Aorta (tissue), 5 donors: ENCODE results near the gene KSR2. TPM values are rescaled to one million over a fixed set of nuclear protein-coding genes. Genes with fewer than 3 reads are reported as not detected.

ENCODE experiments used
- ATAC-seq: fragments of 200-7000 bp; cut with Tn5 transposase; one replicate; pipeline ENCODE4 v1.9.1; 2022; ENCODE audit warnings: moderate library complexity; ENCODE audit not compliant: low FRiP score
- DNase-seq, 2 donors: peaks; one replicate each; pipeline ENCODE4 v3.0.0-alpha.2; 2020
- H3K27ac ChIP-seq, 2 donors: one replicate each; pipeline ENCODE4 v1.5.1; 2013; ENCODE audit warnings: low read length in 2 of 2, mild to moderate bottlenecking in 2 of 2, moderate library complexity in 2 of 2, control low read depth in 1 of 2, inconsistent platforms in 1 of 2, low read depth in 1 of 2
- H3K27me3 ChIP-seq, 2 donors: one replicate each; pipeline ENCODE4 v1.6.1; 2013; ENCODE audit warnings: control low read depth in 1 of 2, low read length in 1 of 2, mild to moderate bottlenecking in 1 of 2, moderate library complexity in 1 of 2; ENCODE audit not compliant: insufficient read depth in 2 of 2, control insufficient read depth in 1 of 2
- H3K36me3 ChIP-seq, 2 donors: one replicate each; pipeline ENCODE4 v1.6.1; 2013; ENCODE audit warnings: control low read depth in 1 of 2, low read length in 1 of 2, mild to moderate bottlenecking in 1 of 2; ENCODE audit not compliant: insufficient read depth in 2 of 2, control insufficient read depth in 1 of 2
- H3K4me1 ChIP-seq, 2 donors: one replicate each; pipeline ENCODE4 v1.6.1; 2013; ENCODE audit warnings: low read length in 2 of 2, control low read depth in 1 of 2, mild to moderate bottlenecking in 1 of 2, moderate library complexity in 1 of 2; ENCODE audit not compliant: insufficient read depth in 2 of 2, control insufficient read depth in 1 of 2
- H3K4me3 ChIP-seq, 2 donors: one replicate each; pipeline ENCODE4 v1.5.1; 2013; ENCODE audit warnings: low read length in 2 of 2, control low read depth in 1 of 2, mild to moderate bottlenecking in 1 of 2
- H3K9me3 ChIP-seq: one replicate; pipeline ENCODE4 v1.6.1; 2013; ENCODE audit warnings: mild to moderate bottlenecking, low read length; ENCODE audit not compliant: control insufficient read depth
- WGBS, 2 donors: extraction: QIAGEN DNeasy Blood & Tissue Kit; methylation state at CpG; one replicate each; pipeline ENCODE4 v1.1.7; 2013; 5-methylcytosine and 5-hydroxymethylcytosine counted together
- intact Hi-C, 2 donors: fragments of 100-400 bp; cut with DNase I; formaldehyde crosslinking; loops; one replicate each; pipeline versions ENCODE4 v1.14.2 to v1.15.0; 2022
- long read RNA-seq, 2 donors: library from polyadenylated mRNA; unstranded; transcript quantifications; one replicate each; pipeline ENCODE4 v2.0.0, GENCODE V29; 2020 to 2021
- polyA plus RNA-seq, 2 donors: library from polyadenylated mRNA; stranded (reverse); fragments of 200-250 nt; gene quantifications; one replicate each; pipeline ENCODE4 v1.2.3, GENCODE V29; 2013
- total RNA-seq, 2 donors: library from RNA; stranded (reverse); fragmentation: NEBNext Ultra II Directional; extraction: Animal tissue kit (Norgen Biotek cat#: 25700); gene quantifications; one replicate each; pipeline ENCODE4 v1.2.1, GENCODE V29; 2021
- donor health status: healthy with polysubstance abuse.
- donor health status: Bipolar disorder and iron deficiency.
- donor health status: DM: no; HTN: no; CAD: no.
- donor health status: DM: no; HTN: no; CAD: no.
- donor health status: DM: yes; HTN: yes; CAD: no.

The KSR2 gene
- total RNA-seq (not detected), polyA plus RNA-seq (not detected)
- long read RNA-seq, donor 1, result 0 reads
- long read RNA-seq, donor 2, result 0 reads

- Histone ChIP-seq H3K4me3 (no peak within 1 kb of the TSS), H3K27ac (no peak within 1 kb of the TSS), H3K9me3 (peaks cover 6% of the 10 kb centered on the region), H3K36me3 (no peaks in the 10 kb centered on the region), H3K27me3 (peaks cover 0 to 3% of the 10 kb centered on the region in 2 donors), H3K4me1 (no peaks in the 10 kb centered on the region)
- WGBS, 2 donors, result 1% methylated on average over 71 to 86 of the region's 86 CpGs
- ATAC-seq (no peak), DNase-seq (no peak)
- intact Hi-C loops, result no loop called here
Measured at GRCh38 chr12:117968826-117969659, at the start of gene KSR2. Gene KSR2 (minus strand): TSS chr12:117968990. CDS start chr12:117968255, 735 bp downstream.

GRCh38 chr12:118017926-118018325 lies 49.1 kb upstream of the KSR2 start:
- Histone ChIP-seq H3K4me1 (no peaks in the 10 kb centered on the region), H3K4me3 (no peak overlapping the region), H3K27me3 (no peaks in the 10 kb centered on the region), H3K9me3 (no peaks in the 10 kb centered on the region), H3K36me3 (peaks cover 0 to 2% of the 10 kb centered on the region in 2 donors), H3K27ac (no peak overlapping the region)
- intact Hi-C loops, result loop anchor here (5.0 to 10.0 kb wide), 3 partner anchors 34 to 143 kb away; no protein-coding TSS in a partner anchor
- DNase-seq, result no peak
- no peak for ATAC-seq

GRCh38 chr12:118016424-118017264 lies 47.9 kb upstream of the KSR2 start, which contains the start of gene RFC5:
Gene RFC5 (plus strand): TSS chr12:118016703. CDS start chr12:118016828, 125 bp downstream.
- ATAC-seq (peak; percentile 99), DNase-seq (peak; percentile 99 to 100)
- H3K27ac ChIP-seq, result no peak within 1 kb of the TSS
- 0% methylated on average over 59 to 61 of the region's 61 CpGs for WGBS, 2 donors
- H3K4me3 ChIP-seq, result peak within 1 kb of the TSS; percentile 13 to 52
- peaks cover 0 to 2% of the 10 kb centered on the region in 2 donors for H3K36me3 ChIP-seq
- intact Hi-C loops, result loop anchor here (5.0 to 10.0 kb wide), 3 partner anchors 36 to 142 kb away; no protein-coding TSS in a partner anchor
- H3K4me1 ChIP-seq, result no peaks in the 10 kb centered on the region
- H3K9me3 ChIP-seq, result no peaks in the 10 kb centered on the region
- H3K27me3 ChIP-seq, result no peaks in the 10 kb centered on the region

- Histone ChIP-seq H3K36me3 (peaks cover 0 to 2% of the 10 kb centered on the region in 2 donors), H3K4me1 (no peaks in the 10 kb centered on the region), H3K9me3 (no peaks in the 10 kb centered on the region), H3K4me3 (peak overlapping the region; percentile 1 to 13), H3K27ac (no peak overlapping the region), H3K27me3 (no peaks in the 10 kb centered on the region)
- ATAC-seq (no peak), DNase-seq (no peak)
- intact Hi-C loops, result loop anchor here (2.0 to 10.0 kb wide), 4 partner anchors 36 to 141 kb away; no protein-coding TSS in a partner anchor
- WGBS, 2 donors, result 23 to 28% methylated on average over 9 of the region's 9 CpGs
Measured at GRCh38 chr12:118015944-118016343, 47.2 kb upstream of the KSR2 start.

GRCh38 chr12:118015306-118015705 lies 46.5 kb upstream of the KSR2 start:
- no peaks in the 10 kb centered on the region for H3K27me3 ChIP-seq
- peaks cover 0 to 2% of the 10 kb centered on the region in 2 donors for H3K36me3 ChIP-seq
- H3K4me3 ChIP-seq, result no peak overlapping the region
- ATAC-seq, result no peak
- intact Hi-C loops, result loop anchor here (2.0 to 10.0 kb wide), 4 partner anchors 37 to 141 kb away; no protein-coding TSS in a partner anchor
- H3K4me1 ChIP-seq, result no peaks in the 10 kb centered on the region
- WGBS, 2 donors, result 88 to 92% methylated on average over 2 of the region's 2 CpGs
- H3K9me3 ChIP-seq, result no peaks in the 10 kb centered on the region
- DNase-seq, result no peak
- H3K27ac ChIP-seq, result no peak overlapping the region

GRCh38 chr12:118013283-118013682 lies 44.5 kb upstream of the KSR2 start:
- intact Hi-C loops, result loop anchor here in 1 of 2 donors (10.0 kb wide), 1 partner anchor 138 kb away; no protein-coding TSS in a partner anchor
- Histone ChIP-seq H3K4me1 (no peaks in the 10 kb centered on the region), H3K27me3 (peaks cover 0 to 1% of the 10 kb centered on the region in 2 donors), H3K4me3 (no peak overlapping the region), H3K27ac (no peak overlapping the region), H3K9me3 (no peaks in the 10 kb centered on the region), H3K36me3 (no peaks in the 10 kb centered on the region)
- ATAC-seq, result no peak
- 75 to 76% methylated on average over 3 of the region's 3 CpGs for WGBS, 2 donors
- no peak for DNase-seq

- Histone ChIP-seq H3K27ac (no peak overlapping the region), H3K9me3 (no peaks in the 10 kb centered on the region), H3K4me3 (no peak overlapping the region), H3K27me3 (peaks cover 0 to 1% of the 10 kb centered on the region in 2 donors), H3K4me1 (no peaks in the 10 kb centered on the region), H3K36me3 (no peaks in the 10 kb centered on the region)
- ATAC-seq (no peak), DNase-seq (no peak)
- intact Hi-C loops, result loop anchor here in 1 of 2 donors (10.0 kb wide), 1 partner anchor 137 kb away; no protein-coding TSS in a partner anchor
- 89 to 96% methylated on average over 3 of the region's 3 CpGs for WGBS, 2 donors
Measured at GRCh38 chr12:118011961-118012360, 43.2 kb upstream of the KSR2 start.

- H3K27ac ChIP-seq, result no peak overlapping the region
- no peak for ATAC-seq
- H3K9me3 ChIP-seq, result no peaks in the 10 kb centered on the region
- no peaks in the 10 kb centered on the region for H3K4me1 ChIP-seq
- intact Hi-C loops, result loop anchor here in 1 of 2 donors (10.0 kb wide), 1 partner anchor 137 kb away; no protein-coding TSS in a partner anchor
- 97 to 99% methylated on average over 3 of the region's 3 CpGs for WGBS, 2 donors
- H3K27me3 ChIP-seq, result peaks cover 0 to 1% of the 10 kb centered on the region in 2 donors
- DNase-seq, result no peak
- no peak overlapping the region for H3K4me3 ChIP-seq
- H3K36me3 ChIP-seq, result no peaks in the 10 kb centered on the region
Measured at GRCh38 chr12:118011377-118011776, 42.6 kb upstream of the KSR2 start.
